ENCODE data around the gene LYST.
"Not testable (repeated sequence)": the region's sequence is repeated elsewhere in the genome, so short reads cannot be mapped to it uniquely, and the experiment has no call there.

Gene LYST

DNA sequence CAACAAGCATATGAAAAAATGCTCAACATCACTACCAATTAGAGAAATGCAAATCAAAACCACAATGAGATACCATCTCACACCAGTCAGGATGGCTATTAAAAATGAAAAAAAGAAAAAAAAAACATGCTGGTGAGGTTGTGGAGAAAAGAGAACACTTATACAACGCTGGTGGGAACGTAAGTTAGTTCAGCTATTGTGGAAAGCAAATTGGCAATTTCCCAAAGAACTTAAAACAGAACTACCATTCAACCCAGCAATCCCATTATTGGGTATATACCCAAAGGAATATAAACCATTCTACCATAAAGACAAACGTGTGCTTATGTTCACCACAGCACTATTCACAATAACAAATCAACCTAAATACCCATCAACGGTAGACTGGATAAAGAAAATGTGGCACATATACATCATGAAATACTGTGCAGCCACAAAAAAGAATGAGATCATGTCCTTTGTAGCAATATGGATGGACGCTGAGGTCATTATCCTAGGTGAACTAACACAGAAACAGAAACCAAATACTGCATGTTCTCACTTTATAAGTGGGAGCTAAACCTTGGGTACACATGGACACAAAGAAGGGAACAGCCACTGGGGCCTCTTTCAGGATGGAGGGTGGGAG, 49.5 kb downstream of the LYST start:
- no peak for DNase-seq

DNA sequence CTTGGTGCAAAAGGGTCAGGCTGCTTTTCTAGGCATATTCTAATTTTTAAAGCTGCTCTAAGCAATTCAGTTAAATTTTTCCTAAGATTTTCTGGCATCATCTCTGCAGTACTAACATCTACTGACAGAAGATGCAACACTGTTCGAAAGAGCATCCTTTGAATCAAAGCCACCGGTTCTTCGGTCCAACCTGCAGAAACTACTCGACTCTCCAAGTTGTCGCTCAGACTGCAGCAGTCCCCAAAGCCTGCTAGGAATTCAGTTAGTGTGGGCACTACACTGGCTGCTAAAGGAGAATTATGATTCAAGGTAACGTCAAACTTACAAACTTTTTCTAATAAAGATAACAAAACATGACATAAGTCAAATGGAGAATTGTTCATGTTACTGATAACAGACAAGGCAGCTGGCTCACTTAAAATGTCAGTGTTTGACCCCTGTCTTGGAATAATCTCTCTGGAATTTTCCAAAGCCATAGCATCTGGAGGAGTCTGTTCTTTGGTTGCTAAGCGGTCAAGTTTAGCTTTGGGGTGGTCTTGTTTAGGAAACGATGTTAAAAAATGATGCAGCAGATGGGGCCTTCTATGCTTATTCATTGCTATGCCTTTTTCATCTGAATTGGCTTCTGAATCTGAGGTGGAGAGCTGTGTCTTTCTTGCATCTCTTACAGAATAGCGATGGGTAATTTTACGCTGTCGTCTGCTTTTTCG, 56.9 kb downstream of the LYST start:
- DNase-seq = no peak

DNA sequence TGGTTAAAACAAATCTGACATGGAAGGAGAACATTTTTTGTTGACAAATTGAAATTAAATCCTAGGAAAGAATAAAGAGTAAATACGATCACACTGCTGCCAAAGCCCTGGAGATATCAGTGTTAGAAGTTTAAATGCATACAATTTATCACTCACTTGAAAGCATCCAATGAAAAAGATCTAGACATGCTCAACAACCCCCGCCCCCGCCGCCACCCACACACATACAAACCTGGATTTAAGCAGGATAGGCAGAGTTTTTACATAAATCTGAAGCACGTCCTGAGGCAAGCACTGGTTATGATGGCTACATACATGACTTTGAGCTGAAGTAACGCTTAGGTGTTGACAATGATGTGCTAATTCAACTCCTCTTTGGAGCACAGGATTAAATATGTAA, 58.5 kb downstream of the LYST start:
- DNase-seq = no peak

DNA sequence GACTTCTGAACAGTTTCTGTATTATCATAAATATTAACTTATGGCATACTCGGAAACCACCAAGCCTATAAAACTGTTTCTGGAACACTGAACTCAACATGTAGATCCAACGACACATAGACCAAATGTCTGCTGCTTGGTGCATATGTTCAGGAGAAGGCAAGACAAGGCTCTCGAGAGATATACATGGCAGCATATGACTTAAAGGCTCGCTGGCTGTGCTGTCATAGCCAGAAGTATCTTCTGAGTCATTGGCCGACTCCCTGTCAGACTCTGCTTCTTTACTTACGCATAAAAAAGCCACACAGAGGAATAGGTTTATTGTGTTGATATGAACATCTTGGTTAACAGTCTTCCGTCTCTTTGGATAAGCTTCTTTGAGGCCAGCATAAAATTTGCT, 60.6 kb downstream of the LYST start:
- DNase-seq = no peak

- no peak for DNase-seq
Measured at GRCh38 chr1:235802573-235803346, 63.9 kb downstream of the LYST start.

GRCh38 chr1:235799264-235799663, 67.4 kb downstream of the LYST start:
- no peak for DNase-seq

- DNase-seq = no peak
Measured at GRCh38 chr1:235791532-235792060, 75.1 kb downstream of the LYST start.

DNA sequence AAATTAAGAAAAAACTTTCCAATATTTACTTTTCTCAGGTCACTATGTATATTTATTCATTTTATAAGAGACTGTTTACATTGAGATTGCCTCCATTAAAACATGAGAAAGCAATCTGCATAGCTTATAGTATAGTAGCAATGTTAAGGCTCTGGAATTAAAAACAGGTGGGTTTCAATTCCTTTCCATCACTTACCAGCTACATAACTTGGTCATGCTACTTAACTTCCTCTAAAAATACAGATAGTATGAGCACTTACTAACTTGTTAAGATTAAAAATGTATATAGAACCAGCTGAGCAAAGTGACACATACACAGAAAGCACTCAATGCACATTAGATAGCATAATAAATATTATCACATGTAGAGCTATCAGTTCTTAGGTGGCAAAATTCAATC, 76.6 kb downstream of the LYST start:
- DNase-seq = no peak

DNA sequence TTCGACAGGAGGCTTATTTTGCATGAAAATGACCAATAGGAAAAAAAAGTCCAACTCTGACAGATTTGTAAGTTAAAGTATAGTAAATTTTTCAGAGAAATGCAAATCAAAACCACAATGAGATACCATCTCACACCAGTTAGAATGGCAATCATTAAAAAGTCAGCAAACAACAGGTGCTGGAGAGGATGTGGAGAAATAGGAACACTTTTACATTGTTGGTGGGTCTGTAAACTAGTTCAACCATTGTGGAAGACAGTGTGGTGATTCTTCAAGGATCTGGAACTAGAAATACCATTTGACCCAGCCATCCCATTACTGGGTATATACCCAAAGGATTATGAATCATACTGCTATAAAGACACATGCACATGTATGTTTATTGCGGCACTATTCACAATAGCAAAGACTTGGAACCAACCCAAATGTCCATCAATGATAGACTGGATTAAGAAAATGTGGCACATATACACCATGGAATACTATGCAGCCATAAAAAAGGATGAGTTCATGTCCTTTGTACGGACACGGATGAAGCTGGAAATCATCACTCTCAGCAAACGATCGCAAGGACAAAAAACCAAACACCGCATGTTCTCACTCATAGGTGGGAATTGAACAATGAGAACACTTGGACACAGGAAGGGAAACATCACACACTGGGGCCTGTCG, 80.3 kb downstream of the LYST start:
- not testable (repeated sequence) for DNase-seq

GRCh38 chr1:235784950-235785349, 81.8 kb downstream of the LYST start:
- no peak for DNase-seq

DNA sequence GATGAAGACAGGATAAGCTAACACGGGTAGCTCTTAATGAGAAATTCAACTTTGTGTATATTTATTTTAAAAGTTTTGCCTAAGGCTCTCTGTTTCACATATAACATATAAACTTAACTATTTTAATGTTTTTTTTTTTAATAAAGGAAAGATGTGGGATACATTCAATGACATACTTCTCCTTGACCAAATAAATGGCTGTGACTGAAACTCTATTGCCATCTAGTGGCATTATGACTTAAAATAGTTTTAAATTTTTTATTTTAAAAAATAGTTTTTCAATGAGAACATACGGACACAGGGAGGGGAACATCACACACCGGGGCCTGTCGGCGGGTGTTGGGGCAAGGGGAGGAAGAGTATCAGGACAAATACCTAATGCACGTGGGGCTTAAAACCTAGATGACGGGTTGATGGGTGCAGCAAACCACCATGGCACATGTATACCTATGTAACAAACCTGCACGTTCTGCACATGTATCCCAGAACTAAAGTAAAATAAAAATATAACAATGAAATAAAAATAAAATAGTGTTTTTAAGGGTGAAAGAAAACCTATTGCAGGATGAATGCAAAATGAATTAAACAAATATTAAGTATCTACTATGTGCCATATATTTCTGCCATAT, 83.4 kb downstream of the LYST start:
- no peak for DNase-seq

- DNase-seq = no peak
Measured at GRCh38 chr1:235782601-235783000, 84.1 kb downstream of the LYST start.

DNA sequence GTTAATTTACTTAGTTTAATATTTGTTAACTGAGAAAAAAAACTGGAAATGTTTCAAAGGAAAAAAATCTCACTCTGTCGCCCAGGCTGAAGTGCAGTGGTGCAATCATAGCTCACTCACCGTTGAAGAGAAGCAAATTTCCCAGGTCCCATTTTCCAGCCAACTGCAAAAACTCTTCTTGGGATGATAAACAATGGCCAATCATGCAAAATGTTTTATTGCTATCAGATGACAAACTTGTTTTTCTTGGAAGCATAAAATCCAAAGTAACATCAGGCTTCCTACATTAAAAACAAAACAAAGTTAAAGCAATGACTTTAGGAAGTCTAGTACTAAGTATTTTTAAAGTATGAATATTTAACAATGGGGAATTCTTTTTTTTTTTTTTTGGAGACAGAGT, 84.9 kb downstream of the LYST start:
- no peak for DNase-seq

GRCh38 chr1:235779770-235780169, 86.9 kb downstream of the LYST start:
- DNase-seq = no peak

DNA sequence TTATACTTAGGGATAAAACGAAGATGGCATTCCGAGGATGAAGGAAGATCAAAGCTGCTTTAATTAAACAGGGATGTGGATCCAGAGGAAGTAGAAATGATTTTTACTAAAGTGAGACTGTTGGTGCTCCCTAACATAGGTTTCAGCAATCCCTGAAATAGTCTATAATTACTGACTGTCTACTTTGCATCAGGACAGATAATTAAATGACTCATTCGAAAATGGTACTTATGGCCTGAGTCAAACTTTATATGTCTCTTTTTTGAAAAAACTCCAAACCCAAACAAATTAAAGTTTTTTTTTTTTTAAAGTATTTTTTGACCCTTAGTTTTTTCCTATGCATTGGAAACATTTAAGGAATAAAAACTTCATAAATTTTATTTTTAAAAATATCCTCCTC, 90.3 kb downstream of the LYST start:
- DNase-seq = no peak

DNA sequence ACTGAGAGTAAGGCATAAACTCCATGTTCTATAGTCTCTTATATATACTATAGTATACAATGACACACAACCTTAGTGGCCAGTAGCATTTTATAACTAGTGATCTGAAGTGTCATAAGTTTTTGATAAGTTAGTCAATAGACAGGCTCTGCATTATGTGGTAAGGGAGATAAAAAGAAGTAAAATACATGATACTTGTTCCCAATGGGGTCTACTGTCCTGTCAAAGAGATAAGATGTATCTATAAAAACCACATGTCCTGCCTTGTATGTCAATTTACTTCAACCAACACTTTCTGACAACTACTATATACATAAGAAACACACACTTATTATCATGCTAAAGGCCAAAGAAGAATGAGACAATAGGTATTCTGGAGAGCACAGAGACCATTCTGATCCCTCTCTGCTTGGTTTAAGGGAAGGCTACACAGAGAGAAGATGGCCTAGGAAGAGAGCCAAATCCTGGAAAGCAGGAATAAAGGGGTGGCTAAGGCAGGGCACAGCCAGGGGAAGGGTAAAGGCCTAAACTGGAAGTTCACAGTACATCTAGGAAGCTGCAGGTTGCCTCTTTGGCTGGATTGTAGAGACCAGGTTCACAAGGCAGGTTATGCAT, 91.4 kb downstream of the LYST start:
- no peak for DNase-seq

DNA sequence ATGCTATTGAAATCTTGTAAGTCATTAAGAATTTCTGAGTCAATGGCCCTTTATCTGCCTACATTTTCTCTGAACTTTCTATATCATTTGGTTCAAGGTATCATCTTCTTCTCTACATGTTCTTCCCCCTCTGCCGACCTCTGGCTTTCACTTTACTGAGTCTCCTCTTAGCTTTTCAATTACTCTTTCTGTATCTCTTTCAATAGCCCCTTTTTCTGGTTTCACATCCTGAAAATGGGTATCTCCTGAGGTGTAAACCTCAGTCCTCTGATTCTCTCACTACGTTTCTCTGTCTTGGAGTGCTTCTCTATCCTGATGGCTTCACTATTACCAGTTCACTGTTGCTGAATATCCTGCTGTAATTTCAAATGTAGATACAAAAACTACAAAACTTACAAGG, 98.9 kb downstream of the LYST start:
- no peak for DNase-seq

GRCh38 chr1:235766794-235767285, 99.9 kb downstream of the LYST start:
- no peak for DNase-seq

DNA sequence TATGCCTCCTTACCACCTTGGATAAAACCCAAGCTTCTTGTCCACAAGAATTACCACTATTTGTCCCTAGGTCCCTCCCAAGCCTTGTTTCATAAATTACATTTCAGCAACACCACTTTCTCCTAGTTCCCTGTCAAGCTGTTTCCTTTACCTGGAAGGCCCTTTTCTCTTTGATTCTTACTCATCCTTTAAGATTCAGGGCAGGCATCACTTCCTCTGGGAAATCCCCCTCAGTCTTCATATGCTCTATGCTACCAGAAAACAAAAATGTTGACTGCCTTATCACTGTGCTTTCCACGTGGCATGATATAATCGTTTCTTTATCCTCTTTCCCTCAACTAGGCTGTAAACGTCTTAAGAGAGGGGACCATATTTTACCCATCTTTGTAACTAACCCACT, 102.7 kb downstream of the LYST start:
- no peak for DNase-seq

DNA sequence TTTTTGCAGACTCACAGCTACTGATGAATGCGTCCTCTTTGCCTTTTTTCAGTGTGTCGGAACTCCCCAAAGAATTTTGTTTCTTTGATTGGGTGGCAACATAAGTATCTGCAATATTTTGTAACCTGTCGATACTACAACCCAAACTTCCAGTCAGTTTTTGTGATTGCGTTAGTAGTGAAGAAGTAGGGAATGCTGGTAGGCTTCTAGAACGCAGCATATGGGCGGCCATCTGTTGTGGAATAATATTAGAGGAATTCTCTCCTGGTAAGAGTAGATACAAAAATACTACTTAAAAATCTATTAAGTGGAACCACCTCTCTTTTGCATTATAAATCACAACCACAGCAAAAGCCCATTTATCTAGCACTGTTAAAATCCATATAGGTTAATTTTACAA, 107.4 kb downstream of the LYST start:
- DNase-seq = no peak

DNA sequence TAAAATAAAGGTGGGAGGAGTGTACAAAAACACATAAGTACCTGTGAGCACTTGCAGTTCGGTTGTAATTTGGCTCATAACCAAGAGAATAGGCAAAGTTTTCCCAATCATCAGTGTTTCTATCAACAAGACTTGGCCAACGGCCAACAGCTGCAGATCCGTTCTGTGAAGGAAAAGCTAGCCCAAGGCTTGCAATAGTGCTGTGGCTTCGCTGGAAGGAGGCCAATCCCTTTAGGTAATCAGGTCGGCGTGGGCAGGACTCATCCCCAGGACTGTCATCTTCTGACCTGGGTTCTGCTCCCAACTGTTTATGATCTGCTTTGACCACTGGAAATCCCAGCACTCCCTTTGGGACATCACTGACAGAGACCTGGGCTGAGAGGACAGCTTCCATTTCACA, 107.8 kb downstream of the LYST start:
- no peak for DNase-seq

GRCh38 chr1:235757587-235758096, 109.1 kb downstream of the LYST start:
- DNase-seq = no peak

Measured in NK-92 treated with Interleukin-12 subunit alpha and Interleukin-12 subunit beta, amount 100 ng/mL, for 24 hours (cell line).